Calu3 (cell line): Measurements from ENCODE around the gene SFT2D3. TPM values are rescaled to one million over a fixed set of nuclear protein-coding genes. Genes with fewer than 3 reads are reported as not detected.

ENCODE experiments used
- BruUV-seq: library from RNA; stranded (reverse); fragments of 400-500 nt; replicated peaks from 2 replicates; lab custom pipeline; 2021; lab: Mats Ljungman, UMichigan
- CTCF ChIA-PET: fragments of 300-600 bp; sonication (Branson Sonifier 250); formaldehyde crosslinking; loops from one replicate; lab custom pipeline; 2022; ENCODE audit warnings: antibody characterized with exemption; lab: Charles Lee
- DNase-seq: peaks from one replicate; pipeline ENCODE4 v3.0.0; 2022
- H3K27ac Mint-ChIP-seq: one replicate; pipeline ENCODE4 v1.8.0; 2022; ENCODE audit warnings: mixed read lengths; ENCODE audit not compliant: unreplicated experiment
- H3K27me3 Mint-ChIP-seq: one replicate; pipeline ENCODE4 v1.8.0; 2022; ENCODE audit warnings: mixed read lengths; ENCODE audit not compliant: unreplicated experiment
- H3K36me3 Mint-ChIP-seq: one replicate; pipeline ENCODE4 v1.8.0; 2022; ENCODE audit warnings: mild to moderate bottlenecking, moderate library complexity, mixed read lengths; ENCODE audit not compliant: insufficient read depth, unreplicated experiment
- H3K4me1 Mint-ChIP-seq: one replicate; pipeline ENCODE4 v1.8.0; 2022; ENCODE audit warnings: mild to moderate bottlenecking, low read depth, mixed read lengths; ENCODE audit not compliant: unreplicated experiment
- H3K4me3 Mint-ChIP-seq: one replicate; pipeline ENCODE4 v1.8.0; 2022; ENCODE audit warnings: mild to moderate bottlenecking, low read depth, moderate library complexity, mixed read lengths; ENCODE audit not compliant: unreplicated experiment
- H3K9me3 Mint-ChIP-seq: one replicate; pipeline ENCODE4 v1.8.0; 2022; ENCODE audit warnings: low read depth, mixed read lengths; ENCODE audit not compliant: unreplicated experiment
- CTCF ChIP-seq: fragments of 200-600 bp; IDR thresholded peaks from one replicate; pipeline ENCODE4 v1.8.0; 2022; ENCODE audit warnings: antibody characterized with exemption; ENCODE audit not compliant: unreplicated experiment
- intact Hi-C: fragments of 100-400 bp; cut with micrococcal nuclease; formaldehyde crosslinking; loops from one replicate; pipeline ENCODE4 v1.10.0; 2022; ENCODE audit not compliant: unreplicated experiment
- total RNA-seq: library from RNA; stranded (reverse); gene quantifications from 2 replicates; pipeline ENCODE4 v1.2.3, GENCODE V29; 2022

The SFT2D3 gene
- total RNA-seq, 1 experiment from 2014 or later: 9.3 TPM

GRCh38 chr2:127733113-127733815 lies 32.0 kb downstream of the SFT2D3 start:
- no peak overlapping the region for H3K4me3 Mint-ChIP-seq
- peaks cover 47% of the 10 kb centered on the region for H3K4me1 Mint-ChIP-seq
- no peak for DNase-seq
- no peaks in the 10 kb centered on the region for H3K9me3 Mint-ChIP-seq
- TF ChIP-seq CTCF: no peak
- H3K27me3 Mint-ChIP-seq: no peaks in the 10 kb centered on the region
- CTCF ChIA-PET: no interaction called here
- intact Hi-C loops: no loop called here
- no TSS peak for BruUV-seq
- peaks cover 12% of the 10 kb centered on the region for H3K36me3 Mint-ChIP-seq
- H3K27ac Mint-ChIP-seq: peak overlapping the region; percentile 33

- CTCF ChIA-PET: no interaction called here
- BruUV-seq: no TSS peak
- intact Hi-C loops: no loop called here
- no peak overlapping the region for H3K4me3 Mint-ChIP-seq
- H3K4me1 Mint-ChIP-seq: peaks cover 55% of the 10 kb centered on the region
- H3K27me3 Mint-ChIP-seq: no peaks in the 10 kb centered on the region
- no peaks in the 10 kb centered on the region for H3K9me3 Mint-ChIP-seq
- no peak for TF ChIP-seq CTCF
- no peak for DNase-seq
- peak overlapping the region; percentile 33 for H3K27ac Mint-ChIP-seq
- peaks cover 12% of the 10 kb centered on the region for H3K36me3 Mint-ChIP-seq
Measured at GRCh38 chr2:127733816-127734537, 32.7 kb downstream of the SFT2D3 start.

GRCh38 chr2:127735044-127735443 lies 33.7 kb downstream of the SFT2D3 start:
- CTCF ChIA-PET: no interaction called here
- peaks cover 57% of the 10 kb centered on the region for H3K4me1 Mint-ChIP-seq
- no peaks in the 10 kb centered on the region for H3K9me3 Mint-ChIP-seq
- peak overlapping the region; percentile 82 for H3K27ac Mint-ChIP-seq
- no peaks in the 10 kb centered on the region for H3K27me3 Mint-ChIP-seq
- H3K36me3 Mint-ChIP-seq: peaks cover 13% of the 10 kb centered on the region
- H3K4me3 Mint-ChIP-seq: peak overlapping the region; percentile 42
- intact Hi-C loops: loop anchor here (5.0 kb wide), 1 partner anchor 72 kb away; no protein-coding TSS in a partner anchor
- peak; percentile 27 for DNase-seq
- BruUV-seq: no TSS peak
- no peak for TF ChIP-seq CTCF

- intact Hi-C loops: loop anchor here (5.0 kb wide), 1 partner anchor 72 kb away; no protein-coding TSS in a partner anchor
- TF ChIP-seq CTCF: no peak
- Mint-ChIP-seq H3K4me3 (peak overlapping the region; percentile 42), H3K36me3 (peaks cover 18% of the 10 kb centered on the region), H3K27ac (peak overlapping the region; percentile 82), H3K4me1 (peaks cover 65% of the 10 kb centered on the region), H3K27me3 (no peaks in the 10 kb centered on the region), H3K9me3 (no peaks in the 10 kb centered on the region)
- CTCF ChIA-PET: no interaction called here
- no TSS peak for BruUV-seq
- DNase-seq: peak; percentile 7
Measured at GRCh38 chr2:127735537-127736399, 34.5 kb downstream of the SFT2D3 start.
